HG02588 (cell line): ENCODE results near the gene ACOX1.

ENCODE experiments used
- ATAC-seq: cut with Tn5 transposase; IDR thresholded peaks from one replicate; pipeline ENCODE4 v1.9.1; 2021; ENCODE audit warnings: mild to moderate bottlenecking, moderate library complexity; ENCODE audit not compliant: unreplicated experiment

ACOX1 gene

GRCh38 chr17:76008630-76009425 lies 29.9 kb upstream of the ACOX1 start:
- no peak for ATAC-seq

- no peak for ATAC-seq
These were observed 29.2 kb upstream of the ACOX1 start for GRCh38 chr17:76008208-76008607.

GRCh38 chr17:76007850-76008165 lies 28.8 kb upstream of the ACOX1 start:
- no peak for ATAC-seq

GRCh38 chr17:76007131-76007849 lies 28.3 kb upstream of the ACOX1 start:
- ATAC-seq, result no peak

DNA sequence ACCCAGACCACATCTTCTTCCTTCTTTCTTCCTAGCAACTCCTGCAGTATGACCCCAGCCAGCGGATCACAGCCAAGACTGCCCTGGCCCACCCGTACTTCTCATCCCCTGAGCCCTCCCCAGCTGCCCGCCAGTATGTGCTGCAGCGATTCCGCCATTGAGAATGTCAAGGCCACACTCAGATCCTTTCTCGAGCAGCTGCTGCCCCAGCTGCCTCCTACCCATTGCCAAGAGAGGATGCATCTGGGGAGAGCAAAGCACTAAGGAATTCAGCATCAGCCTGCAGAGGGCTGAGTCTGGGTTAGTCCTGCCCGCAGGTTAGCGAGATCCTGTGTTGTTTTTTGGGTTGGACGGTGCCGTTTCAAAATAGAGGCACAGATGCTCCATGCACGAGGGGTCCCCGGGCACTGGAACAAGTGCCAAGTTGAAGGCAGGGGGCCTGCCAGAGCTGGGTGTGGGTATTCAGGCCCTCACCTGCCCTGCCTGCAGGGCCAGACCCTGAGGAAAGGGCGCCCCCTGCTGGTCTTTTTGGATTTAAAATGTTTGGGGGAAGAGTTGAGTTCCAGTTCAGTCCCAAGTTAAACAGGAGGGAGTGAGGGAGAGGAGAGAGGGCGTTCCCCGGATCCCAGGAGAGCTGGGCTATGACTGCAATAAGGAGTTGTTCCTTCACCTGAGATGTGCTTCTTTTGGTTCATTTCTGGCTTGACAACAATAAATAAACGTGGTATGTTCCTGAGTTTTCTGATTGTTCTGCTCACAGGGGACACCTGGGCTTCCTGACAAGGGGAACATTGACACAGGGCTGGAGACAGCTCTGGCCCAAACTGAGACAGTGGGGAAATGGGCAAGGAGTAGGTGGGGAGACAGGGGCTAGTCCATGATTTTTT lies 26.5 kb upstream of the ACOX1 start:
- no peak for ATAC-seq

- no peak for ATAC-seq
These were observed 25.8 kb upstream of the ACOX1 start for GRCh38 chr17:76004750-76005262.

DNA sequence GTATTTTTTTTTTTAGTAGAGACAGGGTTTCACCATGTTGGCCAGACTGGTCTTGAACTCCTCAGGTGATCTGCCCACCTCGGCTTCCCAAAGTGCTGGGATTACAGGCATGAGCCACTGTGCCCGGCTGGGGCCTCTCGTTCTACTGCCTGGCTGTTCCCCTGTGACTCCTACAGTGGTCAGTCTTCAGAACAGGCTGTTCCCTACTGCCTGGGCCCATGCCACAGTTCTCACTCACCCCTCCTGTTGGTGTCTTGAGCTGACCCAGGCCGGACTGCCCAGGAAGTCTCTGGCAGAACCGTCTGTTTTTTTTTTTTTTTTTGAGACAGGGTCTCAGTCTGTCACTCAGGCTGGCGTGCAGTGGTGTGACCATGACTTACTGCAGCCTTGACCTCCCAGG lies 24.9 kb upstream of the ACOX1 start:
- no peak for ATAC-seq

DNA sequence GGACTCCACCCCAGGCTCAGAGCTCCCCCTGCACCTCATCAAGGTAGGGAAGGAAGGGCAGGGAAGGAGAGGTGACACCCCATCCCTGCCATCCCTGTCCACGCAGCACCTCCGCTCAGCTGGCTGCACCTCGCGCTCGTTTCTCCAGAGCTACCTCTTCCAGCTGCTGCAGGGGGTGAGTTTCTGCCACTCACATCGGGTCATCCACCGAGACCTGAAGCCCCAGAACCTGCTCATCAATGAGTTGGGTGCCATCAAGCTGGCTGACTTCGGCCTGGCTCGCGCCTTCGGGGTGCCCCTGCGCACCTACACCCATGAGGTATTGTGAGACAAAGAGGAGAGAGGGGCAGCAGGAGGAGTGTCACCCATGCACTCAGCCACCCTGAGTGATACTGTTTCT lies 23.1 kb upstream of the ACOX1 start:
- ATAC-seq, result no peak

GRCh38 chr17:76000755-76001521 lies 22.0 kb upstream of the ACOX1 start, which contains the start of gene CDK3:
Gene CDK3 (plus strand): TSS chr17:76000855. CDS start chr17:76001426, 571 bp downstream.
- ATAC-seq, result no peak

GRCh38 chr17:76000016-76000754 lies 21.2 kb upstream of the ACOX1 start:
- ATAC-seq, result no peak

DNA sequence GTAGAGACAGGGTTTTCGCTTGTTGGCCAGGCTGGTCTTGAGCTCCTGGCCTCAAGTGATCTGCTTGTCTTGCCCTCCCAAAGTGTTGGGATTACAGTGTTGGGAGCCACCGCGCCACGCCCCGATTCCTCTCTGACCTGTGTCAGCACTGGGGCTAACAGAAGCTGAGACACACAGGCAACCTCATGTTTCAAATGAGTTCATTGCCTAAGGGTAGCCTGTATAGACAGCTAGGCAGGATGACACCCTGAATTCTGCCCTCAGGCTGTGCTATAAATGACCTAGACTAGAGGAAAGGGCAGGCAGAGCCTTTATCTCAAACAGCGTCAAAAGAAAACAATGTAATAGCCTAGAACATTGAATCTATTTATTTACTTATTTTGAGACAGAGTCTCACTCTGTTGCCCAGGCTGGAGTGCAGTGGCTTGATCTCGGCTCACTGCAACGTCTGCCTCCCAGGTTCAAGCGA lies 19.4 kb upstream of the ACOX1 start:
- no peak for ATAC-seq

DNA sequence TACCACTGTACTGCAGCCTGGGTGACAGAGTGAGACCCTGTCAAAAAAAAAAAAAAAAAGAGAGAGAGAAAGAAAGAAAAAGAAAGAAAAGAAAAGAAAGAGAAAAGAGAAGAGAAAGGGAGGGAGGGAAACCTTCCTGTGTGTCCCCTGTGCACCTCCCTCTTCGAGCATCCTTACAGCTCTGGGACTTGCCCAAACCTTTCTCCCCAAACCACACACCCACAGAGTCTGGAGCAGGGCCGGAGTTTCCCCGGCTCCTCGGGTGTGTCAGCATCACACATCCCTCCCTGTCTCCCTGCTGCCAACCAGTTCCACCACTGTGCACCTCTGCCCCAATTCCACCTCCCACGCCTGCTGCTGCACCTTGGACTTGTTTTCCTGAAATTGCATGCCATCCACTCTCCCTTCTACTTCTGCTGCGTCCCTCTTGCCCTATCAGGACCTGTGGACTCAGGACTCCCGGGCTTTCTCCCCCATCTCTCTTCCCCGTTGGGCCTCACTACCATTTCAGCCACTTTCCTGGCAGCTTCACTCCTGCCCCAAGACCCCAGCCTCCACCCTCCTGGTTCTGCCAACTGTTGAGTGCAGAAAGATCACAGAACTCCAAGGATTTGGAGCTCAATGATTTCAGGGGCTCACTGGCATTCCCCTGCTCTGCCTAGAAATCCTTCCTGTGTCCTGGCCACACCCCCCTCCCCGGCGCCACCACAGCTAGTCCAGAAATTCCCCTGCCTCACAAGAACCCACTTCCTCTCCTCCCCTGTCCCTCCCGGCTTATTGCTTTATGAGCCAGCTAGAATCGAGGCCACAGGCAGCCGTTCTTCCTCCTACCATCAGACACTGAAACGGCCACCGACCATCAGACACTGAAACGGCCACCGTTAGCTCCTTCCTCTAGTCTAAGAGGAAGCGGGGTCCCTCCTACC lies 18.0 kb upstream of the ACOX1 start:
- ATAC-seq, result no peak

DNA sequence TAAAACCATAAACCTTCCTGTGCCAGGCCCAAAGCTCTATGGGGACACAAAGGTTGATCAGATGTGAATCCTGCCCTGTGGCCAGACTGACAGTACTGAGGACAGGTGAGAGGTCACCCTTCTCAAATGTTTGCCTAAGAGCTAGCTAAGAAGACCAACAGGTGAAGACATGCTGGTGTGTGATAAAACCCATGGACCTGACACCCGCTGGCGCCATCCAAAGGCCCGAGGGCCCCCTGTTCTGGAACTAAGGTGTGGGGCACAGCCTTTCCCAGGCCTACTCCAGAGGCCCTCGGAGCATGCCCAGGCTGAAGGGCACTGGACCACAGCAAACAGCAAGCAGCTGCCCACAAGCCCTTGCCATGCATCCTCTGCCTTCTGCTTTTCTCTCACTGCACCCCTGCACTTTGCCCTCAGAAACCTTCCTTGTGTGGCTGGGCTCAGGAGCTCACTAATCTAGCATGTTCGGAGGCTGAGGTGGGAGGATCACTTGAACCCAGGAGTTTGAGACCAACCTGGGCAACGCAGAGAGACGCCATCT lies 16.5 kb upstream of the ACOX1 start:
- ATAC-seq, result no peak

GRCh38 chr17:75994802-75995370 lies 15.9 kb upstream of the ACOX1 start:
- ATAC-seq, result no peak

GRCh38 chr17:75991396-75991795 lies 12.4 kb upstream of the ACOX1 start:
- ATAC-seq, result no peak

DNA sequence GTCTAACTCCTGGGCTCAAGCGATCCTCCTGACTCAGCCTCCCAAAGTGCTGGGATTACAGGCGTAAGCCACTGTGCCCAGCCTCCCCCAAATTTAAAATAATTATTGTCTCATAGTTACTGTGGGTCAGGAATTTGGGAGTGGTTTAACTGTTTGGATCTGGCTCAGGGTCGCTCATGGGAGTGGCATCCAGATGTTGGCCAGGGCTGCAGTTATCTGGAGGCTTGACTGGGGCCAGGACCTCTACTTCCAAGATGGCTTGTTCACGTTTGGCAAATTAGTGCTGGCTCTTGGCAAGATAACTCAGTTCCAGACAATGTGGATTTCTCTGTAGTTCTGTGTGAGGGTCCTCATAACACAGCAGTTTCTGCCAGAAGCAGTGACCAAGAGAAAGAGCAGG lies 8.1 kb upstream of the ACOX1 start:
- ATAC-seq, result no peak

GRCh38 chr17:75985986-75986385 lies 7.0 kb upstream of the ACOX1 start:
- ATAC-seq, result no peak
